IMR-90 (cell line): ENCODE measurements around the gene PLB1. TPM values are rescaled to one million over a fixed set of nuclear protein-coding genes. Genes with fewer than 3 reads are reported as not detected.

Experiments
- ATAC-seq: fragments of 200-7000 bp; cut with Tn5 transposase; 2 replicates; pipeline ENCODE4 v1.9.1; 2020; ENCODE audit warnings: low read depth, mild to moderate bottlenecking, moderate library complexity
- BruUV-seq: library from RNA; stranded (reverse); fragments of 400-500 nt; replicated peaks from 2 replicates; lab custom pipeline; 2021; lab: Mats Ljungman, UMichigan
- CTCF ChIA-PET: fragments of 300-600 bp; formaldehyde crosslinking; extraction: SDS; loops from one replicate; lab custom pipeline; 2021; ENCODE audit warnings: antibody characterized with exemption; lab: Yijun Ruan, JAX
- POLR2A ChIA-PET: fragments of 300-600 bp; sonication (Branson Sonifier 250); formaldehyde crosslinking; loops from one replicate; lab custom pipeline; 2022; ENCODE audit warnings: antibody characterized with exemption; ENCODE audit not compliant: unreplicated experiment; lab: Charles Lee
- DNase-seq: peaks from one replicate; pipeline ENCODE4 v3.0.0; 2013
- H2AFZ ChIP-seq: replicated peaks from 2 replicates; pipeline ENCODE3; 2013; ENCODE audit warnings: low read length, mild to moderate bottlenecking; ENCODE audit not compliant: poor library complexity
- H2AK5ac ChIP-seq: 2 replicates; pipeline ENCODE4 v1.6.1; 2013; ENCODE audit warnings: low read depth, low read length, inconsistent platforms
- H2AK9ac ChIP-seq: replicated peaks from 2 replicates; pipeline ENCODE3; 2013; ENCODE audit warnings: mild to moderate bottlenecking, low read depth, low read length, moderate library complexity; ENCODE audit not compliant: poor library complexity
- H2BK120ac ChIP-seq: 2 replicates; pipeline ENCODE4 v1.6.1; 2013; ENCODE audit warnings: low read depth, low read length, inconsistent platforms
- H2BK15ac ChIP-seq: 3 replicates; pipeline ENCODE4 v1.6.1; 2013; ENCODE audit warnings: low read depth, low read length, inconsistent platforms
- H2BK20ac ChIP-seq: 2 replicates; pipeline ENCODE4 v1.6.1; 2013; ENCODE audit warnings: low read depth, mild to moderate bottlenecking, inconsistent platforms, low read length, moderate library complexity
- H2BK5ac ChIP-seq: 2 replicates; pipeline ENCODE4 v1.6.1; 2013; ENCODE audit warnings: mild to moderate bottlenecking, low read depth, low read length, inconsistent platforms; ENCODE audit not compliant: poor library complexity, severe bottlenecking
- H3K14ac ChIP-seq: replicated peaks from 2 replicates; pipeline ENCODE4 v1.6.1; 2013; ENCODE audit warnings: low read depth, low read length, inconsistent platforms
- H3K18ac ChIP-seq: 2 replicates; pipeline ENCODE4 v1.6.1; 2013; ENCODE audit warnings: low read depth, low read length, control low read depth
- H3K23ac ChIP-seq: 2 replicates; pipeline ENCODE4 v1.6.1; 2013; ENCODE audit warnings: low read depth, low read length, inconsistent platforms
- H3K27ac ChIP-seq: 2 replicates; pipeline ENCODE4 v1.5.1; 2013; ENCODE audit warnings: mild to moderate bottlenecking, control low read depth, low read length; ENCODE audit not compliant: insufficient read depth
- H3K27me3 ChIP-seq: 2 replicates; pipeline ENCODE4 v1.6.1; 2013; ENCODE audit warnings: low read length; ENCODE audit not compliant: control insufficient read depth, insufficient read depth
- H3K36me3 ChIP-seq: 2 replicates; pipeline ENCODE4 v1.6.1; 2013; ENCODE audit warnings: low read length, mixed read lengths; ENCODE audit not compliant: control insufficient read depth, insufficient read depth
- H3K4ac ChIP-seq: 2 replicates; pipeline ENCODE4 v1.6.1; 2013; ENCODE audit warnings: low read depth, low read length, inconsistent platforms
- H3K4me1 ChIP-seq: 2 replicates; pipeline ENCODE4 v1.6.1; 2013; ENCODE audit warnings: low read length, mixed read lengths; ENCODE audit not compliant: control insufficient read depth, insufficient read depth
- H3K4me2 ChIP-seq: 2 replicates; pipeline ENCODE4 v1.6.1; 2013; ENCODE audit warnings: low read depth, mild to moderate bottlenecking, control low read depth, low read length, moderate library complexity
- H3K4me3 ChIP-seq: 2 replicates; pipeline ENCODE4 v1.5.1; 2013; ENCODE audit warnings: low read depth, mild to moderate bottlenecking, control low read depth, low read length, moderate library complexity; ENCODE audit not compliant: insufficient read depth
- H3K56ac ChIP-seq: 2 replicates; pipeline ENCODE4 v1.6.1; 2013; ENCODE audit warnings: low read length, inconsistent platforms; ENCODE audit not compliant: insufficient read depth; ENCODE audit errors: extremely low read depth
- H3K79me1 ChIP-seq, 2 experiments: 2 replicates each; pipeline ENCODE4 v1.6.1; 2013; ENCODE audit warnings: low read length in 2 of 2, inconsistent platforms in 1 of 2, low read depth in 1 of 2
- H3K9ac ChIP-seq: 2 replicates; pipeline ENCODE4 v1.6.1; 2013; ENCODE audit warnings: low read depth, low read length, control low read depth
- H3K9me1 ChIP-seq: 2 replicates; pipeline ENCODE4 v1.6.1; 2013; ENCODE audit warnings: low read length, inconsistent platforms; ENCODE audit not compliant: insufficient read depth
- H3K9me3 ChIP-seq: 2 replicates; pipeline ENCODE4 v1.6.1; 2013; ENCODE audit warnings: low read length; ENCODE audit not compliant: control insufficient read depth, insufficient read depth
- H4K20me1 ChIP-seq: 2 replicates; pipeline ENCODE4 v1.6.1; 2013; ENCODE audit warnings: low read length, inconsistent platforms; ENCODE audit not compliant: insufficient read depth
- H4K5ac ChIP-seq: 2 replicates; pipeline ENCODE4 v1.6.1; 2013; ENCODE audit warnings: mild to moderate bottlenecking, low read depth, low read length, control low read depth
- H4K8ac ChIP-seq, 2 experiments: 2 replicates each; pipeline ENCODE4 v1.6.1; 2013; ENCODE audit warnings: low read depth in 2 of 2, low read length in 2 of 2, control low read depth in 1 of 2, inconsistent platforms in 1 of 2
- H4K91ac ChIP-seq: 2 replicates; pipeline ENCODE4 v1.6.1; 2013; ENCODE audit warnings: low read depth, low read length, inconsistent platforms; ENCODE audit not compliant: insufficient read depth
- BHLHE40 ChIP-seq: fragments of 150-350 bp; IDR thresholded peaks from 2 replicates; pipeline ENCODE4 v1.6.1; 2016; ENCODE audit warnings: mild to moderate bottlenecking, low read depth, low read length
- FOS ChIP-seq: fragments of 150-350 bp; IDR thresholded peaks from 2 replicates; pipeline ENCODE4 v1.6.1; 2016; ENCODE audit warnings: low read depth, low read length
- RAD21 ChIP-seq: IDR thresholded peaks from 2 replicates; pipeline ENCODE4 v1.6.1; 2012; ENCODE audit warnings: low read length, improper control_type of control experiment
- RCOR1 ChIP-seq: IDR thresholded peaks from 2 replicates; pipeline ENCODE4 v1.6.1; 2012; ENCODE audit warnings: mild to moderate bottlenecking, low read length, improper control_type of control experiment; ENCODE audit not compliant: insufficient replicate concordance
- WGBS, 2 experiments: methylation state at CpG; one replicate each; pipeline versions ENCODE4 v1.1.5 to v1.1.7; 2013; ENCODE audit warnings: missing lambda C conversion rate in 2 of 2; ENCODE audit not compliant: insufficient read length in 1 of 2; ENCODE audit errors: extremely low coverage in 2 of 2; 5-methylcytosine and 5-hydroxymethylcytosine counted together
- dilution Hi-C: fragments of 300-500 bp; cut with HindIII; formaldehyde crosslinking; loops from one replicate; pipeline ENCODE4 v1.14.3; 2018; ENCODE audit warnings: low sequenced_read_pairs; ENCODE audit not compliant: unreplicated experiment
- in situ Hi-C: fragments of 300-500 bp; cut with MboI; formaldehyde crosslinking; loops from 3 replicates; pipeline ENCODE4 v1.14.3; 2019; ENCODE audit warnings: low sequenced_read_pairs, inconsistent platforms, mixed read lengths
- intact Hi-C: fragments of 100-400 bp; cut with micrococcal nuclease; formaldehyde crosslinking; loops from 2 replicates; pipeline ENCODE4 v1.10.0; 2022
- polyA plus RNA-seq, 3 experiments: library from polyadenylated mRNA; depleted of rRNA; stranded (reverse); fragments of >200 nt; gene quantifications; 2 replicates each; pipeline ENCODE4 v1.2.3, GENCODE V29; 2012; ENCODE audit warnings: low replicate concordance in 1 of 3
- total RNA-seq: library from RNA; depleted of rRNA; stranded (reverse); fragments of >200 nt; gene quantifications from 2 replicates; pipeline ENCODE4 v1.2.3, GENCODE V29; 2012

PLB1 gene
- total and polyA plus RNA-seq, 2 of the 4 experiments (the other 2 are of a cell fraction) = 0.74 to 0.90 TPM

DNA sequence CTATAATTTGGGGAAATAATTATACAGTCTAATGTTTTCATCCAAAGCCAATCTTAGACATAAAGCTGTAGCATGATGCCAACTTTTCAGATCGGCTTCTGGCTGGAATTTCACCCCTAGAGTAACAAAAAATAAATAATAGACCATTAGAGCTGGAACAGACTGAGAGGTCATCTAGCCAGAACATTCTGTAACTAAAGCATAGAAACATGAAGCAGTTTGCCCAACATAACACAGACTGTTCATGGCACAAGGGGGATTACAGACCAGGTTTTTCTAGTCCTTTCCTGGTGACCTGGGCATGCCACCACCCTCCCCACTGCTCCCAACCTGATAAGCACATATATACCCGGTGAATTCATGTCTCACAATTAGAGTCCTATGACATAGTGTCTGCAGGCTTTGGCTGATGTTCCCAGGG lies 139.3 kb downstream of the PLB1 start:
- Histone ChIP-seq H3K18ac (no peak overlapping the region; the same call in 1 of the 2 replicates), H3K9me1 (peaks cover 6% of the 10 kb centered on the region), H4K91ac (no peak overlapping the region), H2BK120ac (no peak overlapping the region), H3K14ac (no peak overlapping the region), H3K9me3 (no peaks in the 10 kb centered on the region), H3K79me1 (no peaks in the 10 kb centered on the region), H3K27ac (no peak overlapping the region), H3K27me3 (no peaks in the 10 kb centered on the region), H3K9ac (no peak overlapping the region), H3K56ac (no peak overlapping the region), H3K36me3 (no peaks in the 10 kb centered on the region), H3K4me1 (peaks cover 6% of the 10 kb centered on the region), H4K8ac (no peak overlapping the region), H4K5ac (no peak overlapping the region), H3K4me3 (no peak overlapping the region), H3K23ac (no peak overlapping the region), H2AFZ (no peak overlapping the region), H2BK20ac (no peak overlapping the region), H2AK9ac (no peak overlapping the region), H2AK5ac (no peak overlapping the region), H2BK15ac (no peak overlapping the region), H4K20me1 (no peaks in the 10 kb centered on the region), H3K4ac (no peak overlapping the region), H2BK5ac (no peak overlapping the region), H3K4me2 (no peak overlapping the region)
- ChIA-PET CTCF (no interaction called here), POLR2A (no interaction called here)
- WGBS, 2 experiments = no CpG with 5 or more reads among the region's 2 CpGs
- intact Hi-C loops = no loop called here
- in situ Hi-C loops = no loop called here
- DNase-seq = no peak
- no TSS peak for BruUV-seq
- TF ChIP-seq RAD21 (no peak), FOS (no peak), BHLHE40 (no peak), RCOR1 (no peak)
- ATAC-seq = no peak; the same call in none of the 2 replicates
- dilution Hi-C loops = no loop called here
